NCI-H460 (cell line): ENCODE data around the gene FAM120A. TPM values are rescaled to one million over a fixed set of nuclear protein-coding genes. Genes with fewer than 3 reads are reported as not detected.

ENCODE experiments used
- DNase-seq: peaks from one replicate; pipeline ENCODE4 v3.0.0-alpha.2; 2016; ENCODE audit warnings: low read depth; ENCODE audit errors: extremely low read depth
- total RNA-seq: library from RNA; depleted of rRNA; stranded (reverse); fragments of >200 nt; shearing (Covaris generic); gene quantifications from 2 replicates; pipeline ENCODE4 v1.2.3, GENCODE V29; 2014

Gene FAM120A
- total RNA-seq, 1 experiment from 2014 or later, result 144 TPM

- DNase-seq, result no peak
Observed at GRCh38 chr9:93591301-93592007, 140.0 kb downstream of the FAM120A start.

DNA sequence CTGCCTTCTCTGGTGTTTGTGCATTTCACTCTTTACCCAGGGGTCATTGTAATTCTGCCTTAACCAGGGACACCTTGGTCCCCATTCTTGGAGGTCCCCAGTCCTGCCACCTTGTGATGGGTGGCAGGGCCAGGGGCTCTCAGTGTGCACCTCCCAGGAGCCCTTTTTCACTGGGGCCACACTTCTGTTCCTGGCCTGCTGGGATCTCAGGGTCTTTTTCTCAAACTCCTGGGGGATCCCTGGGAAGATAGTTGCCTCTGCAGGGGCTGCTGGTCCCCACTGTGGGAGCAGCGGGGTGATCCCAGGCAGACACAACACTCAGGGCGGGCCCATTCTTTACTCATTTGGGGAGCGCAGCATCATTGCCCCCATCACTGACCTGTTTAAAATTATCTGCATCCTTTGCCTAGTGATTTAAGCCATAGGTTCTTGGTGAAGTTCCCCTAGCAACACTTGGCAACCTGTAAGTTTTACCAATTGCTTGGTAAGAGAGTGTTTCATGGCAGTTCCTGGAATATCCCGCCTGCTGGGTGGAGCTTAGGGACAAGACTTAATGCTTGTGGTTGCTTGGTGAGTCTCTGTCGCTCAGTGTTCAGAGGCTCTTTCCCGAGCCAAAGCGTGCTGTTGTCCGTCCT, 140.6 kb downstream of the FAM120A start:
- DNase-seq, result no peak

- DNase-seq, result no peak
Observed at GRCh38 chr9:93592643-93593021, 141.1 kb downstream of the FAM120A start.

- no peak for DNase-seq
Observed at GRCh38 chr9:93593144-93593658, 141.7 kb downstream of the FAM120A start.

- no peak for DNase-seq
Observed at GRCh38 chr9:93594041-93594756, 142.7 kb downstream of the FAM120A start.

- no peak for DNase-seq
Observed at GRCh38 chr9:93595461-93595860, 144.0 kb downstream of the FAM120A start.

DNA sequence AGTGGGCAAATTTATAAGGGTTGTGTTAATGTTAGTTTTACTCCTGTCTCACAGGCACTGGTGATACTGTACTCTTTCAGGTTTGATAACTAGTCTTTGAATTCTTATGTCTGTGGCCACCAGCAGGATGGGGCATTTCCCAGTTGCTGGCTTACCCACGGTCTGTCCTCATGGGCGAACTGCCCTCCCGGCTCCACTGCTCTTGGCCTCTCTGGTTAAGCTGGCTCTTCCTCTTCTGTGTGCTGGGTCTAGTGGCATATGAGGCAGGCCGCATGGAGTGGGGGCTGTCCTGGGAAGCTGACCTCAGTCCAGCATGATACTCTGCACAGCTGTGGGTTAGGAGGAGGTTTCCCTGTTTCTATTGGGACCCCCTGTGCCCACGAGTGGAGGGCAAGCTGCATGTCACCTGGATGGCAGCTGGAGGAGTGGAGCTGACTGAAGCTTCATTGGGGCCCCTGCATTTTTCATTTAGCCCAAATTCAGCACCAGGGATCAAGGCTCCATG, 144.4 kb downstream of the FAM120A start:
- DNase-seq, result no peak

- DNase-seq, result no peak
Observed at GRCh38 chr9:93596399-93596798, 144.9 kb downstream of the FAM120A start.

- DNase-seq, result no peak
Observed at GRCh38 chr9:93597142-93597706, 145.7 kb downstream of the FAM120A start.

DNA sequence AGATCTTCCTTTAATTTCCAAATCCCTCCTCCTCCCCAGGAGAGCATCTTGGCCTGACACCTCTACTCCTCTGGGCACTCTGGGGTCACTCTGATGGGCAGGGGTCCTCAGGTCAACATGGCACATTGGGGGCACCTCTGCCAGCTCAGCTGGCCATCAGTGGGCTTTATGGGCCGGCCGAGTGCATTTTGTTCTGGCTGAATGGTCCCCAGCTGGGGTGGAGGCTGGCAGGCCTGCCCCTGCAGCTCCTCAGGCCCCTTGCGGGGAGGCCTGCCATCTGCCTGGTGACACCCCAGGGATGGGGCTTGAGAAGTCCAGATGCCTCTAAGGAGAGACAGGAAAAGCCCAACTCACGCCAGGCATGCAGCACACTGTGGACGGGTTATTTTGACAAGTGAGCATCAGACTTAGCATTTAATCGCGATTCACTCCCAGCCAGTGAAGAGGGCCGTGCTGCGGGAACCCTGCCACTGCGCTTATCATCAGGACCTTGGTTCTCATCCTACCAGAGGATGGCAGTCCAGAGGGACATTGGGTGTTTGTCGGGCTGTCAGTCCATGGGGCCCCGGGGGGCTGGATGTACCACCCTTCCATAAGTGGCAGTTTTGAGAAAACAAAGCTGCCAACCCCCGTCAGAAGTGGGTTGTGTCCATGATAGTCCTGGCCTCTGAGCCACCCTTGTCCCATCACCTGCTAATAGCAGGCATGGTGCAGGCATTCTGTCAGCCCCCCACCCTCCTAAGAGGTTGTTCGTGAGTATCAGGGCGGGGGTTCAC, 146.6 kb downstream of the FAM120A start:
- DNase-seq, result no peak

GRCh38 chr9:93598647-93599241, 147.3 kb downstream of the FAM120A start:
- DNase-seq, result no peak

DNA sequence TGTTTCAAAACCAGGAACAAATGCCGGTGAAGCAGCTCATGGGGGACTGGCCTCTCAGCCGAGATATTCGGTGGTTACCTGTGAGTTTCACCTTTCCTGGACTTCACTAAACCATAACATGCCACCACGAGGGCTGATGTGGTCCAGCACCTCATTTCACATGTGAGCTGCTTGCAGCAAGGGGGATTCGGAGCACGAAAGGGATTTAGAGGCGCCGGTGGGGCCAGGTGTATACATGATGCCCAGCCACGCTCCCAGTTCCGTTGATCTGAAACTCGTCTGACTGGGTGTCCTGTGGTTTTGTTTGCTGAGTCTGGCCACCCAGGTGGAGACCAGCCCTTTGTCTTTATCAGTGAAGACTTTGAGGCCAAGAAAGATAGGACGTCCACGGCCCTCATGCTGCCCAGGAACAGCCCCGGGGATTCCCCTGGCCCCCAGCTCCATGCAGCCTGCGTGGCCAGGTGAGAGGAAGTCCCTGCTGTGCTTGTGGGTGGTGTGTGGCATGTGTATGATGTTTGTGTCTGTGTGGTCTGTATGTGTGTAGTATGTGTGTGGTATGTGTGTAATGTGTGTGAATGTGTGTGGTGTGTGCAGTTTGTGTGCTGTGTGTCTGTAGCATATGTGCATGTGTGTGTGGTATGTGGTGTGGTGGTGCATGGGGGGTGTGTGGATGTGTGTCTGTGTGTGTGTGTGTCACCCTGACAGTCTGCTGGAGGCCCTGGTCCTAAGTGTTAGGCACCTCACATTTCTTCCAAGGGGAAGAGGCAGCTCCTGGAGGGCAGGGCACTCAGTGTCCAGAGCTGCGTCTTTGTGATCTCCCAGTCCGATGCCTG, 148.3 kb downstream of the FAM120A start:
- no peak for DNase-seq

DNA sequence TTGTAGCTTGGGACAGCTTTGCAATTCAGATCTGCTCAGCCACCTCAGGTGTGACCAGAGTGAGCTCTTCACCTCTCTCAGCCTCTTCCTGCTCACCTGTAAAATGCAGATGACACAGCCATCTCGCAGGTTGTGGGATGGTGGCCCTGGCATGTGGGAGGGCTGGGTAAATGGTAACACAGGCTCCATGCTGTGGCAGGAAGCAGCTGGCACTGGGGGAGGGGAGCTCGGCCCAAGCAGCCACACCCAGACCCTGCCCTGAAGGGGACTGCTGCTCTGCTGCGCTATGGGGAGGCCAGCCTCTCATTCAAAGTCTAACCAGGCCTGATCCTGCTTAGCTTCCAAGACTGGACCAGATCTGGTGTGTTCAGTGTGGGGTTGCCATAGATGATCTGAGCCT, 149.0 kb downstream of the FAM120A start:
- DNase-seq, result no peak

GRCh38 chr9:93601063-93601462, 149.6 kb downstream of the FAM120A start:
- DNase-seq, result no peak

- no peak for DNase-seq
Observed at GRCh38 chr9:93601666-93602065, 150.2 kb downstream of the FAM120A start.

GRCh38 chr9:93603011-93603410, 151.5 kb downstream of the FAM120A start:
- no peak for DNase-seq

GRCh38 chr9:93603906-93604326, 152.4 kb downstream of the FAM120A start:
- DNase-seq, result no peak

DNA sequence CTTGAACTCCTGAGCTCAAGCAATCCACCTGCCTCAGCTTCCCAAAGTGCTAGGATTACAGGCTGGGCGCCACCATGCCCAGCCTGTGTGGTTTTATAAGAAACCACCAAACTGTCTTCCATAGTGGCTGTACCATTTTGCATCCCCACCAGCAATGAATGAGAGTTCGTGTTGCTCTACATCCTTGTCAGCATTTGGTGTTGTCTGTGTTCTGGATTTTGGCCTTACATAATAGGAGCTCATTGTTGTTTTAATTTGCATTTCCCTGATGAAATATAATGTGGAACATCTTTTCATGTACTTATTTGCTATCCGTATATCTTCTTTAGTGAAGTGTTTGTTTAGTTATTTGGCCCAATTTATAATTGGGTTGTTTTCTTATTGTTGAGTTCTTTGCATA, 154.7 kb downstream of the FAM120A start:
- no peak for DNase-seq

- DNase-seq, result no peak
Observed at GRCh38 chr9:93610206-93610605, 158.7 kb downstream of the FAM120A start.
